ENCODE results near the gene KRT27.

KRT27 gene

DNA sequence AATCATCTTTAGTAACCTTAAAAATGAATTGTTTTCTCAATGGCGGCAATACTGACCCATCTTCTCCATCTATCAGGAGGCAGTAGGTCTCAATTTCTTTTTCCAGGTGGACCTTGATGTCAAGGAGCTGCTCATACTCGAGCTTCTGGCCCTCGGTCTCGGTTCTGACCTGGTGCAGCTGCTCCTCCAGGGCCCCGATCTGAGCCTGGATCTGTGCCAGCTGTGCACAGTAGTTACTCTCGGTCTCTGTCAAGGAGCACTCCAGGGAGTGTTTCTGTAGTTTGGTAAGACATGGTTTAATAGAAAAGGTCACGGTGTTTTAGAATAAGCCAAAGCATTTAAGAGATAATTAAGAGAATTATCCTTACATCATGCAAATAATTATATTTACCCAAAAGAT is 4.9 kb downstream of the KRT27 start:
- H3K4me3 Mint-ChIP-seq = no peak overlapping the region
- H3K27me3 Mint-ChIP-seq (ENCODE audit: low read depth) = peaks cover 13% of the 10 kb centered on the region
- H3K9me3 Mint-ChIP-seq = no peaks in the 10 kb centered on the region
- no peak overlapping the region for H3K27ac Mint-ChIP-seq
- no peaks in the 10 kb centered on the region for H3K36me3 Mint-ChIP-seq (ENCODE audit: low read depth)
- TF ChIP-seq, protein P1, sequence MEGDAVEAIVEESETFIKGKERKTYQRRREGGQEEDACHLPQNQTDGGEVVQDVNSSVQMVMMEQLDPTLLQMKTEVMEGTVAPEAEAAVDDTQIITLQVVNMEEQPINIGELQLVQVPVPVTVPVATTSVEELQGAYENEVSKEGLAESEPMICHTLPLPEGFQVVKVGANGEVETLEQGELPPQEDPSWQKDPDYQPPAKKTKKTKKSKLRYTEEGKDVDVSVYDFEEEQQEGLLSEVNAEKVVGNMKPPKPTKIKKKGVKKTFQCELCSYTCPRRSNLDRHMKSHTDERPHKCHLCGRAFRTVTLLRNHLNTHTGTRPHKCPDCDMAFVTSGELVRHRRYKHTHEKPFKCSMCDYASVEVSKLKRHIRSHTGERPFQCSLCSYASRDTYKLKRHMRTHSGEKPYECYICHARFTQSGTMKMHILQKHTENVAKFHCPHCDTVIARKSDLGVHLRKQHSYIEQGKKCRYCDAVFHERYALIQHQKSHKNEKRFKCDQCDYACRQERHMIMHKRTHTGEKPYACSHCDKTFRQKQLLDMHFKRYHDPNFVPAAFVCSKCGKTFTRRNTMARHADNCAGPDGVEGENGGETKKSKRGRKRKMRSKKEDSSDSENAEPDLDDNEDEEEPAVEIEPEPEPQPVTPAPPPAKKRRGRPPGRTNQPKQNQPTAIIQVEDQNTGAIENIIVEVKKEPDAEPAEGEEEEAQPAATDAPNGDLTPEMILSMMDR (IDR thresholded peaks at IDR 0.05; ENCODE audit: unreplicated experiment in 3 of 3) = no peak
- peaks cover 8% of the 10 kb centered on the region for H3K4me1 Mint-ChIP-seq

DNA sequence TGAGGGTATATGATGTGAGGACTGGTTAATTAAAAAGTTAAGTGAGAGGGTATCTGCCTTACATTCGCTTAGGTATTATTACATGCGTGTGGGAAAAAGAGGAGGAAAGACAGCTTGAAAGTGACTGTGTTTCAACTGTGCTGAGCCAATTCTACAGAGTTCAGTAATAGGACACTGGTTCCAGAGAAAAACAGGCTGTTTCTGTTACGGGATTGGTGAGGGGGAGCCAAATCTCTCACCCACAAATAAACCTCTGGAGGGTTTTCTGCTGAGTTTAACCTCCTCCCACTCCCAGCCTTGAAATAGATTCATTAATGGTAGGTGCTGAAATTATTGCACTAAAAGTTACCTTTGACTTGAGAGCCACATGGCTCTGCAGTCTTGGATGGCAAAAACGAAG is 6.4 kb downstream of the KRT27 start:
- Mint-ChIP-seq H3K27me3 (ENCODE audit: low read depth) (peaks cover 16% of the 10 kb centered on the region), H3K4me3 (no peak overlapping the region), H3K4me1 (peaks cover 8% of the 10 kb centered on the region), H3K27ac (peak overlapping the region in 1 of 3 experiments; percentile 15), H3K9me3 (no peaks in the 10 kb centered on the region), H3K36me3 (ENCODE audit: low read depth) (no peaks in the 10 kb centered on the region)
- TF ChIP-seq, protein P1 (IDR thresholded peaks at IDR 0.05; ENCODE audit: unreplicated experiment in 3 of 3) = no peak

DNA sequence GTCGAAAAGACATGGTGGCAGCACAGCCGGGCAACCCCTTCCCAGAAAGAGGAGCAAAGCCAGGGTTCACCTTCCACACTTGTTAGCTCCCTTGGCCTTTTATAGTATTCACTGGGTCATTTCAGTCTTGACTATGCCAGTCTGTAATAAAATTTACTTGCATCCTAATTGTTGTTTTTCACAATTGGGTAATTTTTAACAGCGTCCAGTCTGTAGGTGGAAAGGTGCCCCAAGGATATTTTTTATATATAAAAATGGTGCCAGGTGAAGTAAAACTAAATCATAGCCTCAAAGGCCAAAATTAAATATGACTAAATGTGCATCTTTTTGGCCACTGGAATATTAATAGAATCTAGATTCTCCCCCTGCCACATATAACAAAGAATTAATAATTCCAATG is 10.2 kb downstream of the KRT27 start, which contains the start of gene KRT26:
Gene KRT26 (minus strand): TSS at position 101 of the 400 bp plus-strand sequence. CDS start 88 bp downstream, at position 13.
- H3K4me1 Mint-ChIP-seq = peaks cover 8% of the 10 kb centered on the region
- no peak within 1 kb of the TSS for H3K27ac Mint-ChIP-seq
- TF ChIP-seq, protein P1 (IDR thresholded peaks at IDR 0.05; ENCODE audit: unreplicated experiment in 3 of 3) = no peak
- no peak within 1 kb of the TSS for H3K4me3 Mint-ChIP-seq
- H3K9me3 Mint-ChIP-seq = no peaks in the 10 kb centered on the region
- no peaks in the 10 kb centered on the region for H3K36me3 Mint-ChIP-seq (ENCODE audit: low read depth)
- peaks cover 17% of the 10 kb centered on the region for H3K27me3 Mint-ChIP-seq (ENCODE audit: low read depth)

DNA sequence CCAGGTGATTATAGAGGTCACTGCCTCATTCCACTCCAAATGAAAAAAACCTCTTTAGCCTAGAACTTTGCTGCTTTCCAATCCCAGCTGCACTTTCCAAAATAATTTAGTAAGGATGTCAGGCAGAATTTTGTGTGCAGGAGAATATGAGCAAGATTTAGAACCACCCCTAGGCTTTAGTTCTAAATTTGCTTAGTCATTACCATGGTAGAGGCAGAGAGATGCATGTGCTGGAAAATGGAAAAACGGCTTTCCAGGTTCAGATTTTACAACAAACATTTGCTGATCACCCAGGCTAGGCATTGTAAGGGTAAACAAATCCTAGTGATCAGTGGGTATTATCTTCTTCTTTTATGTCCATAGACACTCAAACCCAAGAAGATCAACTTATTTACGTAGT is 16.7 kb downstream of the KRT27 start:
- Mint-ChIP-seq H3K27ac (no peak overlapping the region), H3K27me3 (ENCODE audit: low read depth) (peaks cover 5% of the 10 kb centered on the region), H3K4me3 (no peak overlapping the region), H3K36me3 (ENCODE audit: low read depth) (no peaks in the 10 kb centered on the region), H3K9me3 (peaks cover 28% of the 10 kb centered on the region), H3K4me1 (no peaks in the 10 kb centered on the region)
- TF ChIP-seq, protein P1 (IDR thresholded peaks at IDR 0.05; ENCODE audit: unreplicated experiment in 3 of 3) = no peak

DNA sequence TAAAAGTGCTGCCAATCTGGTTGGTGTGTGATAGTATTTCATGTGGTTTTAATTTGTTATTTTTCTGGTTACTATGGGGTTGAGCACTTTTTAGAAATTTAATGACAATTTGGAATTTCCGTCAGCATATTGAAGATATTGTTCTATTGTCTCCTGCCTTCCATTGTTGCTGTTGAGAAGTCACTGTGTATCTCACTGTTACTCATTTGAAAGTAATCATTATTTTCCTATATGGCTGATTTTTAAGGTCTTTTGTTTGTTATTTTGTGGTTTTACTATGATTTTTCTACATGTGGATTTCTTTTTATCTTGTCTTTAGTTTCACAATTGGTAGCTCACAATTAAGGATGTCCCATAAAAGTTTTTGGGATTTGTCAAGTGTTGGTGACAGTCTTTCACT is 18.6 kb downstream of the KRT27 start:
- peaks cover under 1% of the 10 kb centered on the region for H3K27me3 Mint-ChIP-seq (ENCODE audit: low read depth)
- no peak overlapping the region for H3K4me3 Mint-ChIP-seq
- H3K36me3 Mint-ChIP-seq (ENCODE audit: low read depth) = no peaks in the 10 kb centered on the region
- TF ChIP-seq, protein P1 (IDR thresholded peaks at IDR 0.05; ENCODE audit: unreplicated experiment in 3 of 3) = no peak
- peaks cover 43% of the 10 kb centered on the region for H3K9me3 Mint-ChIP-seq
- H3K4me1 Mint-ChIP-seq = no peaks in the 10 kb centered on the region
- H3K27ac Mint-ChIP-seq = no peak overlapping the region

Data from nephron (organoid).